H1 (cell line): Measurements from ENCODE around the gene DNLZ. TPM values are rescaled to one million over a fixed set of nuclear protein-coding genes. Genes with fewer than 3 reads are reported as not detected.

Experiments used
- ATF3 ChIP-seq: IDR thresholded peaks from 2 replicates; pipeline ENCODE4 v1.6.1; 2011; ENCODE audit warnings: low read depth, mild to moderate bottlenecking, low read length; ENCODE audit not compliant: insufficient read depth
- GTF2F1 ChIP-seq: IDR thresholded peaks from 2 replicates; pipeline ENCODE4 v1.6.1; 2012; ENCODE audit warnings: low read depth, low read length, improper control_type of control experiment, borderline replicate concordance
- polyA plus RNA-seq, 7 experiments: library from polyadenylated mRNA; depleted of rRNA in 3 of 7; stranded (reverse) in 5 of 7; unstranded in 2 of 7; fragments of >200 nt in 5 of 7; fragments of 200-250 nt in 2 of 7; gene quantifications; 1 replicate in 5 of 7; 2 replicates in 1 of 7; 4 replicates in 1 of 7; pipeline versions ENCODE4 v1.2.1 to v1.2.3, GENCODE V29; 2011 to 2013; ENCODE audit warnings: missing spikeins in 2 of 7, mixed read lengths in 2 of 7
- total RNA-seq: library from RNA; stranded (reverse); fragmentation: NEBNext Ultra II Directional; extraction: Animal tissue kit (Norgen Biotek cat#: 25700); gene quantifications from 2 replicates; pipeline ENCODE4 v1.2.1, GENCODE V29; 2021

DNLZ gene
- total and polyA plus RNA-seq, 2 of the 8 experiments (the other 6 are each of a cell fraction or from before 2014, with no cell fraction given): 11.6 to 17.9 TPM

DNA sequence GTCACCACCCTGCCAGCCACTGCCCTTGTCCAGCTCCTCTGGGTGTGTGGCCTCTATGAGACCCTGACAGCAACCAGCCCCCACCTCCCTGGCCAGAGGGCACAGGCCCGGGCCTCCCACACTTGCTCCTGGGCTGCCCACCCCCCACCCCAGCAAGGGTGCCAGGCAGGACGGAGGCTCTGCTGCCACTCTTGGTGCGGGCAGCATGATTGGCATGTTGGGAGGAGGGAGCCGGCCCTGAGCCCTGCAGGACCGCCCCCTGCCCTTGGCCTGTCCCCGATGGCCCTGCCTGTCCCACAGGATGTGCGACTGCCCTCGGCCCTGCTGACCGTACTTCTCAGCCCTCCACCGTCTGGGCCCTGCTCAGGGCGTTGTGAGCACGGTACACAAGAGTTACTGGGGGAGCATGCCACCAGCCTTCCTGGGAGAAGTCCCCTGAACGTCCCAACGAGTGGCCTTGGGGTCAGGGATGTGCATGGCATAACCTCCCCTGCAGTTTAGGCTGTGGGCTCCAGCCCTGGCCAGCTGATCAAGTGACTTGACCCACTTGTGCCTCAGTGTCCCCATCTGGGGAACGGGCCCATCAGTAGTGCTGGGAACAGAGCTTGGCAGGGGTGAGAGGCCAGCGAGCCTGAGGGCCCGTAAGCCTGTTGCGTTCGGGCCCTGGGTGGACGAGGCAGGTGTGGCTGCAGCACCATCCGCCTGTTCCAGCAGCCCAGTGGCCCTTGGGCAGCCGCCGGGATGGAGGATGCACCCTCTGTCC is 20.2 kb downstream of the DNLZ start (continued):
- no peak for TF ChIP-seq ATF3
- TF ChIP-seq GTF2F1: no peak
